GM12878 (cell line): Measurements from ENCODE around the gene SULT2A1. TPM values are rescaled to one million over a fixed set of nuclear protein-coding genes. Genes with fewer than 3 reads are reported as not detected.

Source experiments
- ATAC-seq: fragments of 200-7000 bp; cut with Tn5 transposase; 3 replicates; pipeline ENCODE4 v1.9.1; 2020; ENCODE audit warnings: mild to moderate bottlenecking, moderate library complexity
- BruUV-seq: library from RNA; stranded (reverse); fragments of 400-500 nt; replicated peaks from 2 replicates; lab custom pipeline; 2021; lab: Mats Ljungman, UMichigan
- CTCF ChIA-PET: fragments of 300-600 bp; sonication (Branson Sonifier 250); formaldehyde crosslinking; extraction: SDS; loops from one replicate; lab custom pipeline; 2021; ENCODE audit warnings: inconsistent platforms; lab: Yijun Ruan, JAX
- POLR2A ChIA-PET: fragments of 350-600 bp; formaldehyde crosslinking; extraction: SDS; loops from one replicate; lab custom pipeline; 2021; ENCODE audit warnings: inconsistent platforms; lab: Charles Lee
- RAD21 ChIA-PET: fragments of 300-600 bp; sonication (Branson Sonifier 250); formaldehyde crosslinking; loops from one replicate; lab custom pipeline; 2023; ENCODE audit warnings: antibody characterized with exemption; ENCODE audit not compliant: unreplicated experiment; lab: Charles Lee
- SMC1A ChIA-PET: fragments of 300-600 bp; sonication (Branson Sonifier 250); formaldehyde crosslinking; loops from one replicate; lab custom pipeline; 2023; ENCODE audit not compliant: unreplicated experiment, uncharacterized antibody; lab: Charles Lee
- DNase-seq: peaks from one replicate; pipeline ENCODE4 v3.0.0-alpha.2; 2011; ENCODE audit warnings: low read depth, low spot score
- FAIRE-seq: peaks from 3 replicates; lab custom pipeline; 2011; peaks lifted over from hg19 to GRCh38; lab: Jason Lieb, UNC
- H2AFZ ChIP-seq: 2 replicates; pipeline ENCODE4 v1.6.0; 2011; ENCODE audit warnings: low read depth, low read length, control low read depth; ENCODE audit not compliant: control insufficient read depth
- H3K27ac ChIP-seq: 2 replicates; pipeline ENCODE4 v1.5.1; 2011; ENCODE audit warnings: control low read depth; ENCODE audit not compliant: control insufficient read depth, insufficient read depth
- H3K27me3 ChIP-seq, 2 experiments: replicated peaks in 1 of 2; 2 replicates each; pipeline versions ENCODE4 v1.6.0 to v1.6.1; 2011; ENCODE audit warnings: low read length in 1 of 2; ENCODE audit not compliant: control insufficient read depth in 2 of 2, insufficient read depth in 2 of 2
- H3K36me3 ChIP-seq, 2 experiments: 2 replicates each; pipeline ENCODE4 v1.5.1; 2011; ENCODE audit warnings: low read length in 1 of 2; ENCODE audit not compliant: control insufficient read depth in 2 of 2, insufficient read depth in 2 of 2
- H3K4me1 ChIP-seq: 2 replicates; pipeline ENCODE4 v1.6.1; 2011; ENCODE audit warnings: mild to moderate bottlenecking, low read length, moderate library complexity, mixed read lengths; ENCODE audit not compliant: control insufficient read depth, insufficient read depth
- H3K4me2 ChIP-seq: 2 replicates; pipeline ENCODE4 v1.6.0; 2011; ENCODE audit warnings: control low read depth; ENCODE audit not compliant: control insufficient read depth, insufficient read depth
- H3K4me3 ChIP-seq: fragments of 200-600 bp; sonication (generic); 2 replicates; pipeline ENCODE4 v1.5.1; 2016
- H3K79me2 ChIP-seq: 2 replicates; pipeline ENCODE4 v1.6.0; 2011; ENCODE audit warnings: low read length; ENCODE audit not compliant: control insufficient read depth, insufficient read depth
- H3K9ac ChIP-seq: 2 replicates; pipeline ENCODE4 v1.8.0; 2011; ENCODE audit warnings: low read length, control low read depth, mixed read lengths; ENCODE audit not compliant: control insufficient read depth, insufficient read depth
- H3K9me3 ChIP-seq: replicated peaks from 3 replicates; pipeline ENCODE4 v1.5.1; 2011; ENCODE audit warnings: mild to moderate bottlenecking, low read length; ENCODE audit not compliant: control insufficient read depth, insufficient read depth
- H4K20me1 ChIP-seq: 2 replicates; pipeline ENCODE4 v1.6.0; 2011; ENCODE audit not compliant: control insufficient read depth, insufficient read depth
- CREB1 ChIP-seq: IDR thresholded peaks from 2 replicates; pipeline ENCODE4 v1.6.1; 2012; ENCODE audit warnings: low read depth, mild to moderate bottlenecking, inconsistent platforms
- IKZF2 ChIP-seq, 2 experiments: fragments of 450-650 bp; IDR thresholded peaks; 2 replicates each; pipeline ENCODE4 v1.6.1; 2017; ENCODE audit warnings: mild to moderate bottlenecking in 2 of 2, moderate library complexity in 2 of 2
- NRF1 ChIP-seq: conservative IDR thresholded peaks from 2 replicates; pipeline ENCODE4 v1.6.1; 2011; ENCODE audit warnings: mild to moderate bottlenecking, low read depth, low read length, improper control_type of control experiment
- TBL1XR1 ChIP-seq: IDR thresholded peaks from 2 replicates; pipeline ENCODE4 v1.6.1; 2012; ENCODE audit warnings: low read depth, low read length, improper control_type of control experiment
- WGBS: methylation state at CpG from one replicate; pipeline ENCODE4 v1.1.6; 2016; ENCODE audit warnings: low lambda C conversion rate; ENCODE audit not compliant: insufficient replicate concordance, insufficient coverage; ENCODE audit errors: missing lambda C conversion rate; 5-methylcytosine and 5-hydroxymethylcytosine counted together
- in situ Hi-C: fragments of 300-500 bp; cut with MboI; formaldehyde crosslinking; loops from 9 replicates; pipeline ENCODE4 v1.14.3; 2018; ENCODE audit warnings: mixed read lengths
- intact Hi-C: fragments of 100-400 bp; cut with micrococcal nuclease; formaldehyde crosslinking; loops from one replicate; pipeline ENCODE4 v1.14.2; 2022; ENCODE audit not compliant: unreplicated experiment
- polyA plus RNA-seq, 11 experiments: library from polyadenylated mRNA; depleted of rRNA in 4 of 11; unstranded in 6 of 11; stranded (reverse) in 5 of 11; fragments of >200 nt; fragmentation: Nextera tagmentation in 4 of 11; fragmentation: Illumina TruSeq in 1 of 11; extraction: Ambion mirVana in 4 of 11; extraction: Trizol in 1 of 11; gene quantifications; 1 replicate in 1 of 11; 2 replicates in 10 of 11; pipeline versions ENCODE4 v1.2.1 to v1.2.3, GENCODE V29; 2011 to 2016; ENCODE audit warnings: inconsistent platforms in 2 of 11, missing spikeins in 2 of 11, low read depth in 1 of 11
- total RNA-seq, 4 experiments: library from RNA; depleted of rRNA in 3 of 4; stranded (reverse); fragments of >200 nt in 3 of 4; fragmentation: Illumina TruSeq in 1 of 4; extraction: Trizol in 1 of 4; gene quantifications; 2 replicates each; pipeline versions ENCODE4 v1.2.1 to v1.2.3, GENCODE V29; 2013 to 2021
- TF ChIP-seq, protein P1 (sequence below): IDR thresholded peaks from 2 replicates; pipeline ENCODE4 v1.6.1; 2012; ENCODE audit warnings: low read depth, low read length, improper control_type of control experiment
- TF ChIP-seq, protein P2 (sequence below), 3 experiments: IDR thresholded peaks in 2 of 3; conservative IDR thresholded peaks in 1 of 3; 2 replicates each; pipeline ENCODE4 v1.5.1; 2011; ENCODE audit warnings: low read depth in 3 of 3, low read length in 3 of 3, mild to moderate bottlenecking in 3 of 3, control low read depth in 2 of 3, moderate library complexity in 2 of 3, inconsistent platforms in 1 of 3, mixed read lengths in 1 of 3; ENCODE audit not compliant: control insufficient read depth in 2 of 3, insufficient read depth in 1 of 3; ENCODE audit errors: extremely low read depth in 1 of 3

The SULT2A1 gene
- total and polyA plus RNA-seq, 10 of the 15 experiments (the other 5 are each of a cell fraction or from before 2014, with no cell fraction given) = 0.13 TPM; not detected in 9

DNA sequence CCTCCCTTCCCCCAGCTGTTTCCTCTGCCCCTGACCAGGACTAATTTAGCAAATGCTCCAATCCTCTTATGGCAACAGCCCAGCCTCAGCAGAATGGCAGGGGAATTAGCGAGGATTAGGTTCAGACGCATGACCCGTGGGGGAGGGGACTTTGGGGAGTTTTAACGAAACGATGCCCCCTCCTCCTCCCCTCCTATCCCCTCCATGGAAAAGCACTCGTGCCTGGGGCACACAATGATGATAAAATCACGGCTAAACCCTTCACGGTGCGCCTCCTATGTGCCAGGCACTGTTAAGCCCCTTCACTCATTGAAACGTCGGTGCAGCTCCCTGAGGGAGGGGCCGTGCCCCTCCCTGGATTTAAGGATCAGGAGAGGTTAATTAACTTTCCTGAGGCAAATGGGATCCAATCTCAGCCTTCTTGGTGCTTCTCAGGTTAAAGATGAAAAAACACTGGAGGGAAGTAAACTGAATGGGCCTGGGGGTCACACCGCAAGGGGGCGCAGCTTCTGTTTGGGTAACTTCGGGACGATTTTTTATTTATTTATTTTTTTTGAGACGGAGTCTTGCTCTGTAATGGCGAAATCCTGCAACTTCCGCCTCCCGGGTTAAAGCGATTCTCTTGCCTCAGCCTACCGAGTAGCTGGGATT lies 37.2 kb downstream of the SULT2A1 start:
- in situ Hi-C loops = no loop called here
- CTCF ChIA-PET = interaction anchor here (1.2 to 2.2 kb wide), 2 partner anchors 14 to 28 kb away, joined by 4 to 6 read pairs; partner anchors contain the start of gene CRX

DNA sequence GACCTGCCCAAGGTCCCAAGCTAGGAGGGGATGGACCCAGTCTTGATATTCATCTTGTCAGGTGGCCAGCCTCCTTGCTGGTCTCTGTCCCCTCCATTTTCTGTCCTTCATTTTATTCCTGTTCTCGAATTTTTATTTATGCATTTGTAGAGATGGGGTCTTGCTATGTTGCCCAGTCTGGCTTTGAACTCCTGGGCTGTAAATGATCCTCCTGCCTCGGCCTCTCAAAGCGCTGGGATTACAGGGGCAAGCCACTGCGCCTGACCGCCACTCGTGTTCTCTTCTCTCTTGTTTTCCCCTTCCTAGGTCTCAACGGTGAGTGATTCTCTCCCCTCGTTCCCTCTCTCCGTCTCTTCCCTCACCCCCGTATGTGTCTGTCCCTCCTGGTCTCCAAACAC lies 37.7 kb downstream of the SULT2A1 start:
- Histone ChIP-seq H4K20me1 (no peaks in the 10 kb centered on the region), H3K27me3 (no peaks in the 10 kb centered on the region), H3K79me2 (no peaks in the 10 kb centered on the region), H3K9ac (no peak overlapping the region), H3K27ac (no peak overlapping the region), H2AFZ (no peak overlapping the region), H3K9me3 (no peaks in the 10 kb centered on the region), H3K36me3 (no peaks in the 10 kb centered on the region), H3K4me2 (no peak overlapping the region), H3K4me3 (no peak overlapping the region), H3K4me1 (no peaks in the 10 kb centered on the region)
- BruUV-seq = no TSS peak
- no peak for TF ChIP-seq NRF1
- TF ChIP-seq IKZF2 (IDR thresholded peaks at IDR 0.05) = no peak
- no peak for TF ChIP-seq CREB1
- TF ChIP-seq, protein P1, sequence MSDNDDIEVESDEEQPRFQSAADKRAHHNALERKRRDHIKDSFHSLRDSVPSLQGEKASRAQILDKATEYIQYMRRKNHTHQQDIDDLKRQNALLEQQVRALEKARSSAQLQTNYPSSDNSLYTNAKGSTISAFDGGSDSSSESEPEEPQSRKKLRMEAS = no peak
- POLR2A ChIA-PET = no interaction called here
- FAIRE-seq (no peak), DNase-seq (no peak), ATAC-seq (no peak)
- in situ Hi-C loops (no loop called here), intact Hi-C loops (no loop called here)
- WGBS = 47% methylated on average over 10 of the region's 10 CpGs
- RAD21 ChIA-PET = no interaction called here
- CTCF ChIA-PET = no interaction called here
- SMC1A ChIA-PET = no interaction called here

More for the DNA sequence above, 37.2 kb downstream of the SULT2A1 start:
- no peak for ATAC-seq
- H3K4me3 ChIP-seq = no peak overlapping the region
- TF ChIP-seq TBL1XR1 = no peak
- TF ChIP-seq, protein P2, sequence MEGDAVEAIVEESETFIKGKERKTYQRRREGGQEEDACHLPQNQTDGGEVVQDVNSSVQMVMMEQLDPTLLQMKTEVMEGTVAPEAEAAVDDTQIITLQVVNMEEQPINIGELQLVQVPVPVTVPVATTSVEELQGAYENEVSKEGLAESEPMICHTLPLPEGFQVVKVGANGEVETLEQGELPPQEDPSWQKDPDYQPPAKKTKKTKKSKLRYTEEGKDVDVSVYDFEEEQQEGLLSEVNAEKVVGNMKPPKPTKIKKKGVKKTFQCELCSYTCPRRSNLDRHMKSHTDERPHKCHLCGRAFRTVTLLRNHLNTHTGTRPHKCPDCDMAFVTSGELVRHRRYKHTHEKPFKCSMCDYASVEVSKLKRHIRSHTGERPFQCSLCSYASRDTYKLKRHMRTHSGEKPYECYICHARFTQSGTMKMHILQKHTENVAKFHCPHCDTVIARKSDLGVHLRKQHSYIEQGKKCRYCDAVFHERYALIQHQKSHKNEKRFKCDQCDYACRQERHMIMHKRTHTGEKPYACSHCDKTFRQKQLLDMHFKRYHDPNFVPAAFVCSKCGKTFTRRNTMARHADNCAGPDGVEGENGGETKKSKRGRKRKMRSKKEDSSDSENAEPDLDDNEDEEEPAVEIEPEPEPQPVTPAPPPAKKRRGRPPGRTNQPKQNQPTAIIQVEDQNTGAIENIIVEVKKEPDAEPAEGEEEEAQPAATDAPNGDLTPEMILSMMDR (IDR thresholded peaks at IDR 0.05 in 2 of 3, conservative IDR thresholded peaks at IDR 0.05 in 1 of 3; ENCODE audit: control insufficient read depth in 2 of 3, extremely low read depth in 1 of 3, insufficient read depth in 1 of 3, low read depth in 3 of 3, low read length in 3 of 3) = peak in 2 of 3 experiments; percentile 20 to 31; a peak in 1 of 6 replicates
- H3K4me1 ChIP-seq = no peaks in the 10 kb centered on the region
- no peak for DNase-seq
- H3K36me3 ChIP-seq = no peaks in the 10 kb centered on the region
- ChIA-PET POLR2A (interaction anchor here (0.6 kb wide), 1 partner anchor 8 kb away, joined by 5 read pairs; no protein-coding TSS in a partner anchor), RAD21 (no interaction called here), SMC1A (no interaction called here)
- H4K20me1 ChIP-seq = no peaks in the 10 kb centered on the region
- no peak overlapping the region for H3K27ac ChIP-seq
- FAIRE-seq = no peak
- WGBS = 32% methylated on average over 22 of the region's 22 CpGs
- H2AFZ ChIP-seq = no peak overlapping the region
- H3K79me2 ChIP-seq = no peaks in the 10 kb centered on the region
- H3K9ac ChIP-seq = no peak overlapping the region
- no peaks in the 10 kb centered on the region for H3K27me3 ChIP-seq
- no peaks in the 10 kb centered on the region for H3K9me3 ChIP-seq
- no peak overlapping the region for H3K4me2 ChIP-seq
- intact Hi-C loops = no loop called here
- no TSS peak for BruUV-seq
